ENCODE results near the gene CHST13.
A peak's percentile ranks its signal among the peaks of the same experiment; 100 is the strongest.

Gene CHST13

DNA sequence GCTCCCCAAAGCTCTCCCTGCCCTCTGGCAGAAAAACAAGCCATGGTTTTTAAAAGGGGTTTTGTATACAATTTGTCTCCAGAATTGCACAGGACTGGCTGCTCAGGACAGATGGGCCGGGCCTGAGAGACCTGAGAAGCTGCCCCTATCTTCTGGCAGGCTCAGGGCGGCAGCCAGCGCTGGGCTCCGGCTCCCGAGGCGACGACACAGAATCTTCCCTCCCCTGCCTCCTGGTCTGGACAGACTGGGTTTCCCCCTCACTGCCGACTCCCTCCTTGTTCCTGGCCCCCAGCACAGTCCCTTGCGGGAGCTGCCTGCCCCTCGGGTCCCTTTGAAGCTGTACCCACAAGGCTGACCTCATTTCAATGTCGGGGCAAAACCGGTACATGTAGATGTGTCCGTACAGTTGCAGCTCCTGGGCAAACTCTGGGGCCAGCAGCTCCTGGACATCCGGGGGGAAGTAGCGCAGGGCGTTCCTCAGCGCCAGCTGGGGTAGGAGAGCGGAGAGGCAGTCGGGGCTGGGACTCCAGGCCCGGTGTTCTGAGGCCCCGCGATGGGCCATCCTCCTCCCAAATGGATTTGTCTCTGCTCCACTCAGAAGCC is 13.5 kb upstream of the CHST13 start:
- H3K4me3 ChIP-seq, result no peak overlapping the region
- peaks cover 0 to 14% (median 0%) of the 10 kb centered on the region in 11 experiments; a peak in 3 of 22 replicates for H4K20me1 ChIP-seq
- no peaks in the 10 kb centered on the region for H3K36me3 ChIP-seq
- TF ChIP-seq Cebpa-rat (IDR thresholded peaks at IDR 0.05), result no peak
- H3K9ac ChIP-seq, result peak overlapping the region in 1 of 11 experiments; percentile 2; a peak in 1 of 22 replicates
- H3K9me3 ChIP-seq (replicated peaks in 1 of 11), result no peaks in the 10 kb centered on the region
- no peaks in the 10 kb centered on the region for H3K27me3 ChIP-seq
- H3K4me2 ChIP-seq, result peak overlapping the region in 4 of 11 experiments; percentile 17 to 29 (median 22); a peak in 5 of 22 replicates
- H3K27ac ChIP-seq, result no peak overlapping the region
- H3K4me1 ChIP-seq, result peaks cover 0 to 10% (median 4%) of the 10 kb centered on the region in 10 experiments; a peak in 4 of 20 replicates

DNA sequence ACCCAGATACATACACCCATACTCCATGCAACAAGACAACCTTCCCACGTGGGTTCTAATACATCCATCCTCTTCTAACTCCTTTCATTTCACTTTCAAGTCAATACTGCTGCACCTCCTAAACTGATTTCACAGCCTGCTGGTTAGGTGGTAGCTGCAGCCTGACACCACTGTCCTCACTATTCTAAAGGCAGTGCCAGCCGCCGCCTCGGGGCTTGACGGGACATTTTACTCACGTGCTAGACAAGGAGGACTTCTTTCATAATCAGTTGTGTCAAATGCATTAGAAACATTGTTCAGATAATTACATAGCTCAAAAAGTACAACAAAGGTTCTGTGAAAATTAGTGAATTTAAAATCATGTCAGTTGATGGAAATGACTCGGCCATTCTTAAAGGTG is 12.7 kb upstream of the CHST13 start:
- no peak for TF ChIP-seq Cebpa-rat (IDR thresholded peaks at IDR 0.05)
- Histone ChIP-seq H3K9ac (no peak overlapping the region), H3K4me2 (no peak overlapping the region), H3K27me3 (no peaks in the 10 kb centered on the region), H3K9me3 (replicated peaks in 1 of 11) (no peaks in the 10 kb centered on the region), H3K36me3 (no peaks in the 10 kb centered on the region), H3K27ac (no peak overlapping the region), H3K4me3 (no peak overlapping the region), H3K4me1 (peaks cover 0 to 10% (median 4%) of the 10 kb centered on the region in 10 experiments; a peak in 4 of 20 replicates), H4K20me1 (peaks cover 0 to 14% (median 0%) of the 10 kb centered on the region in 11 experiments; a peak in 3 of 22 replicates)

DNA sequence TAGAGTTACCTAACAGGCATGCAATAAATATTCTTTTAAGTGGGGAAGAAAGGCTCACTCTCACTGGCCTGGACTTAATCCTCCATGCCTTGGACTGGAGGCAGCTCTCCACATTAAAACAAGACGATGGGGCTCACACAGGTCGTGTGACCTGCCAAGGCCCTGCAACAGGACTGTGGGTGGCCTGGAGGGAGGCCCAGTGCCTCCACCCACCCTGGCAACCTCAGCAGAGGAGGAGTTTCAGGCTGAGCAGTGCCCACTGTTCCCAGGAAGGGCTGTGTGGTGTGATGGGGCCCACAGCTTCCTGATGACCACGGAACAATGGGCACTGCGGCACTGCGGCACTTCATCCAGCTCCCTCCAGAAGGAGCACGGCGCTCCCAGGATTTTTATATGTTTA is 11.9 kb upstream of the CHST13 start:
- H3K4me3 ChIP-seq, result no peak overlapping the region
- peaks cover 0 to 10% (median 4%) of the 10 kb centered on the region in 10 experiments; a peak in 4 of 20 replicates for H3K4me1 ChIP-seq
- no peak overlapping the region for H3K4me2 ChIP-seq
- TF ChIP-seq Cebpa-rat (IDR thresholded peaks at IDR 0.05), result no peak
- no peak overlapping the region for H3K9ac ChIP-seq
- H4K20me1 ChIP-seq, result peaks cover 0 to 14% (median 0%) of the 10 kb centered on the region in 11 experiments; a peak in 3 of 22 replicates
- no peaks in the 10 kb centered on the region for H3K27me3 ChIP-seq
- no peaks in the 10 kb centered on the region for H3K9me3 ChIP-seq (replicated peaks in 1 of 11)
- H3K36me3 ChIP-seq, result no peaks in the 10 kb centered on the region
- H3K27ac ChIP-seq, result no peak overlapping the region

DNA sequence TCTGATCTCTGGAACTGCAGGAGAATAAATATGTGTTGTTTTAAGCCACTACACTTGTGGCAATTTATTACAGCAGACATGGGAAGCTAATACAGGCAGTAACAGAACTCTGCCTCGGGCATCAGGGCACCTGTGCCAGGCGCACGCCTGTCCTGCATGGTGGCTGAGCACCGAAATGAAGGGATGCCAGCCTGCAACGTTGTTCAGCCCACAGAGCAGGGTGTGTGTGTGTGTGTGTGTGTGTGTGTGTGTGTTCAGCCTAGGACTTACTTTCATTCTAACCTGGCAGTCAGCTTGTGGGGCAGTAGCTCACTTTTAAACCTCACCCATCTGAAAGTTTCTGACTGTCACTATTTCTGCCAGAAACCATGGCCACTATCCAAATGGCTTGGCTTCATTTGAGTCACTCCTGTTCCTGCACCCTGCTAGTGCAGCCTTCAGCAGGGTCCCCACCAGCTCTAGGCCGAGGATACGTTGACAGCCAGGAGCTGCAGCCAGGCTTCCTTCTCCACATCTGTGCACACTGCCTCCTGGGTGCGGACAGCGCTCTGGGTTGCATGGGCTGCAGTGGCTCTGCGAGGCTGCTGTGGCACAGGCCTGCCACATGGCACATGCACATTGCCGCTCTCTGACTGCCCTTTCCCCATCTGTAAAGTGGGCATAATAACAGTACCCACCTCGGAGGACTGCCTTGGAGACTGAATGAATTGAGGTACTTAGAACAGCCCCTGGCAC is 10.9 kb upstream of the CHST13 start:
- Histone ChIP-seq H3K27ac (no peak overlapping the region), H3K4me2 (no peak overlapping the region)
- TF ChIP-seq Cebpa-rat (IDR thresholded peaks at IDR 0.05), result no peak

DNA sequence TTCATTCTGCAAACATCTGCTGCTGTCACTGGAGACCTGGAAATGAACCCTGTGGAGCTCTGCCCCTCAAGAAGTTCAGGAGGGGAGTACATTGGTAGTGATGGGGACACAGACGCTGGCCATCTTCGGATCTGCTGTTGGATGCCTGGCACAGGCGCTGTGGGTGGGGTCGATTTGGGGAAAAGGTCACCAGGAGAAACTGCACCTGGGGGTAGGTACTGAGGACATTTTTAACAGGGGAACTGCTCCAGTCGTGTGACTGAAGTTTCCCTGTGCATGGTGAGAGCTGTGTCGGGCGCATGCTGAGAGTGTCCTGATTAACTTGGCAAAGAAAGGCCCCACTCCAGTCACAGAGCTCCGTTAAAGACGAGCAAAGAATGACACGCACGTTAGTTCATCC is 9.8 kb upstream of the CHST13 start:
- Histone ChIP-seq H4K20me1 (peaks cover 0 to 14% (median 0%) of the 10 kb centered on the region in 11 experiments; a peak in 4 of 22 replicates), H3K9me3 (replicated peaks in 1 of 11) (no peaks in the 10 kb centered on the region), H3K27ac (no peak overlapping the region), H3K4me3 (no peak overlapping the region), H3K9ac (no peak overlapping the region), H3K4me2 (no peak overlapping the region), H3K36me3 (no peaks in the 10 kb centered on the region), H3K27me3 (no peaks in the 10 kb centered on the region), H3K4me1 (peaks cover 0 to 28% (median 18%) of the 10 kb centered on the region in 10 experiments; a peak in 16 of 20 replicates)
- no peak for TF ChIP-seq Cebpa-rat (IDR thresholded peaks at IDR 0.05)

More for the DNA sequence above, 10.9 kb upstream of the CHST13 start:
- Histone ChIP-seq H3K9ac (no peak overlapping the region), H4K20me1 (peaks cover 0 to 14% (median 0%) of the 10 kb centered on the region in 11 experiments; a peak in 3 of 22 replicates), H3K36me3 (no peaks in the 10 kb centered on the region), H3K27me3 (no peaks in the 10 kb centered on the region), H3K4me3 (no peak overlapping the region), H3K9me3 (replicated peaks in 1 of 11) (no peaks in the 10 kb centered on the region), H3K4me1 (peaks cover 0 to 18% (median 8%) of the 10 kb centered on the region in 10 experiments; a peak in 16 of 20 replicates)

DNA sequence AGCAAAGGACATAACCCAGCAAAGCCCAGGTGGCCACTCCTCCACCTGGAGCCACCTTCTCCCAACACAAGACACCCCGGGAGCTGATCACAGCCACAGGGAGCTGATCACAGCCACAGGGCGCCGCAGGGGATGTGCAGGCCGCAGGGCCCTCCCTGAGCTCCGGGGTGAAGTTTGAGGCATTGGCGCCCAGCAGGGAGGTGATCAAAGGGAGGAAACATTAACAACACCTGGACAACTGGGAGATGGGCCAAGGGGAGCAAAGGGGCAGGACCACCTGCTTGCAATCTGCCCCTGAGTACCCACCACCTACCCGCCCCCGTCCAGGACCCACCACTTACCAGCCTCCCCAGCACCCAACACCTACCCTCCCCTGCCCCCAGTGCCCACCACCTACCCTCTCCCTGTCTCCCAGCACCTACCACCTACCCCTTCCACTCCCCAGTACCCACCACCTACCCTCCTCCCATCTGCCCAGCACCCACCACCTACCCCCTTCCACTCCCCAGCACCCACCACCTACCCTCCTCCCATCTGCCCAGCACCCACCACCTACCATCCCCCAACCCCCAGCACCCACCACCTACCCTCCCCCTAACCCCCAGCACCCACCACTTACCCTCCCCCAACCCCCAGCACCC is 8.8 kb upstream of the CHST13 start:
- Histone ChIP-seq H3K9ac (no peak overlapping the region), H3K4me2 (no peak overlapping the region)
- no peak for TF ChIP-seq Cebpa-rat (IDR thresholded peaks at IDR 0.05)

DNA sequence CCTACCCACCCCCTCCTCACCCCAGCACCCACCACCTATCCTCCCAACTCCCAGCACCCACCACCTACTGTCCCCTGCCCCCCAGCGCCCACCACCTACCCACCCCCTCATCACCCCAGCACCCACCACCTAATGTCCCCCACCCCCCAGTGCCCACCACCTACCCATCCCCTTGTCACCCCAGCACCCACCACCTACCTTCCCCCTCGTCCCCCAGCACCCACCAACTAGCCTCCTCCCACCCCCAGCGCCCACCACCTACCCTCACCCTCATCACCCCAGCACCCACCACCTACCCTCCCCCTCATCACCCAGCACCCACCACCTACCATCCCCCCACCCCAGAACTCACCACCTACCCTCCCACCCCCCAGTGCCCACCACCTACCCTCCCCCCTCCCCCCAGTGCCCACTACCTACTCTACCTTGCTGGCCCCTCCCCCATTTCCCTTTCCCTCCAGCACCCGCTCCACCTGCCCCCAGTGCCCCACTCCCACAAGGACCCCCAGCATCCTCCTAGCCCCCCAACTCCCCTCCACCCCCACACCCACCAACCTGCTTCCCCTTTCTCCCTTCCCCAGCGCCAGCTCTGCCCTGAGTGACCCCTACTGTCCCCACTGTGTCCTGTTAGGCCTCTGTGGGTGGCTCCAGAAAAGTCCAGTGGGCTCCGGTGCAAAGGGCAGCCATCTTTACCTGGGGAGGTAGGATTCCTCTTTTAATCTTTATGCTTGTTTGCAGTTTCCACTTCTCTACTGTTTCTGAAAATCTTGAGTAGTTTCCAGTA is 7.6 kb upstream of the CHST13 start:
- Histone ChIP-seq H3K27me3 (no peaks in the 10 kb centered on the region), H3K4me1 (peaks cover 0 to 28% (median 19%) of the 10 kb centered on the region in 10 experiments; a peak in 16 of 20 replicates), H4K20me1 (peaks cover 0 to 5% (median 0%) of the 10 kb centered on the region in 11 experiments; a peak in 4 of 22 replicates), H3K27ac (no peak overlapping the region), H3K36me3 (no peaks in the 10 kb centered on the region), H3K9me3 (replicated peaks in 1 of 11) (no peaks in the 10 kb centered on the region), H3K9ac (no peak overlapping the region), H3K4me2 (no peak overlapping the region), H3K4me3 (no peak overlapping the region)
- TF ChIP-seq Cebpa-rat (IDR thresholded peaks at IDR 0.05), result no peak

More for the DNA sequence above, 8.8 kb upstream of the CHST13 start:
- Histone ChIP-seq H4K20me1 (peaks cover 0 to 11% (median 0%) of the 10 kb centered on the region in 11 experiments; a peak in 5 of 22 replicates), H3K27me3 (no peaks in the 10 kb centered on the region), H3K36me3 (no peaks in the 10 kb centered on the region), H3K9me3 (replicated peaks in 1 of 11) (no peaks in the 10 kb centered on the region), H3K4me1 (peaks cover 0 to 31% (median 24%) of the 10 kb centered on the region in 10 experiments; a peak in 16 of 20 replicates), H3K4me3 (no peak overlapping the region), H3K27ac (no peak overlapping the region)

DNA sequence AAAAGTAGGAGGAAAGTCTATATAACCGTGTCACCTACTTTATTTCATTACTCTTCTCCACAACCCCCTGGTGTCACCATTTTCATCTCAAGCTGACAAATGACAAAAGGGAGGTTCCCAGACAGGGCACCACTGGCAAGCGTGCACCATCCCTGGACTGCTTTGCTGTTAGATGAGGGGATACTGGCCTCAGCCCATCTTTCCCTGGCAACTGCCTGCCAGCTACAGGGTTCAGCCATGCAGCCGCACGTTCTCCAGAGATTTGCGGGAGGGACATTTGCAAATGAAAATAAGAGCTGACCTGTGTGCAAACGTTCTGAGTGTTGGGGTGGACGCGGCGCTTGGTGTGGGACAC is 7.0 kb upstream of the CHST13 start:
- Histone ChIP-seq H3K36me3 (no peaks in the 10 kb centered on the region), H4K20me1 (peaks cover 0 to 5% (median 0%) of the 10 kb centered on the region in 11 experiments; a peak in 4 of 22 replicates), H3K4me2 (no peak overlapping the region), H3K4me3 (no peak overlapping the region), H3K27ac (no peak overlapping the region), H3K9ac (no peak overlapping the region), H3K27me3 (no peaks in the 10 kb centered on the region), H3K4me1 (peaks cover 0 to 33% (median 19%) of the 10 kb centered on the region in 10 experiments; a peak in 16 of 20 replicates), H3K9me3 (replicated peaks in 1 of 11) (no peaks in the 10 kb centered on the region)
- TF ChIP-seq Cebpa-rat (IDR thresholded peaks at IDR 0.05), result no peak
